ENCODE measurements around the gene UBA3. TPM values are rescaled to one million over a fixed set of nuclear protein-coding genes. Genes with fewer than 3 reads are reported as not detected.
A peak's percentile ranks its signal among the peaks of the same experiment; 100 is the strongest.

The UBA3 gene
- total RNA-seq, 1 experiment from 2014 or later: 45.6 TPM

DNA sequence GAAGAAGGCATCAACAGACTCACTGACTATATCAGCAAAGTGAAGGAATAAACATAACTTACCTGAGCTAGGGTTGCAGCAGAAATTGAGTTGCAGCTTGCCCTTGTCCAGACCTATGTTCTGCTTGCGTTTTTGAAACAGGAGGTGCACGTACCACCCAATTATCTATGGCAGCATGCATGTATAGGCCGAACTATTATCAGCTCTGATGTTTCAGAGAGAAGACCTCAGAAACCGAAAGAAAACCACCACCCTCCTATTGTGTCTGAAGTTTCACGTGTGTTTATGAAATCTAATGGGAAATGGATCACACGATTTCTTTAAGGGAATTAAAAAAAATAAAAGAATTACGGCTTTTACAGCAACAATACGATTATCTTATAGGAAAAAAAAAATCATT is 24.4 kb upstream of the UBA3 start:
- CTCF ChIA-PET: no interaction called here
- H3K4me3 ChIP-seq (replicated peaks in 1 of 2; ENCODE audit: low read depth in 1 of 2, low read length in 2 of 2): no peak overlapping the region
- RAD21 ChIA-PET (ENCODE audit: low non-redundant PET in 1 of 2, low total read pairs in 2 of 2, uncharacterized antibody in 2 of 2, unreplicated experiment in 2 of 2): no interaction called here
- H3K9me2 ChIP-seq (ENCODE audit: insufficient read depth): no peaks in the 10 kb centered on the region
- H4K20me1 ChIP-seq (ENCODE audit: insufficient read depth): no peaks in the 10 kb centered on the region
- H3K27me3 ChIP-seq (ENCODE audit: insufficient read depth, low read length): no peaks in the 10 kb centered on the region
- POLR2A ChIA-PET: no interaction called here
- no peak overlapping the region for H2AFZ ChIP-seq (ENCODE audit: low read depth, low read length, poor library complexity, severe bottlenecking)
- TSS peak; percentile 34 for BruUV-seq (replicated peaks)
- TF ChIP-seq POLR2AphosphoS5 (IDR thresholded peaks at IDR 0.05; ENCODE audit: low read depth, low read length) (no peak), CEBPB (IDR thresholded peaks at IDR 0.05; ENCODE audit: low read depth) (no peak), JUND (IDR thresholded peaks at IDR 0.05) (no peak), EZH2 (IDR thresholded peaks at IDR 0.05) (no peak), SIN3A (IDR thresholded peaks at IDR 0.05; ENCODE audit: low read depth) (no peak), FOSL1 (IDR thresholded peaks at IDR 0.05; ENCODE audit: low read depth) (no peak), POLR2A (IDR thresholded peaks at IDR 0.05; ENCODE audit: borderline replicate concordance, extremely low read depth, insufficient read depth, insufficient read length) (no peak), RAD21 (IDR thresholded peaks at IDR 0.05; ENCODE audit: low read depth) (no peak), YY1 (IDR thresholded peaks at IDR 0.05; ENCODE audit: extremely low read depth, insufficient replicate concordance, low read depth, low read length) (no peak), ZNF274 (IDR thresholded peaks at IDR 0.05; ENCODE audit: low read depth, low read length) (no peak), CBX3 (IDR thresholded peaks at IDR 0.05; ENCODE audit: low read depth) (no peak), ZFX (IDR thresholded peaks at IDR 0.05) (no peak), EGR1 (IDR thresholded peaks at IDR 0.05; ENCODE audit: low read depth) (no peak), TCF7L2 (IDR thresholded peaks at IDR 0.05; ENCODE audit: borderline replicate concordance, extremely low read depth, insufficient read depth, insufficient read length) (no peak)
- TF ChIP-seq, protein P1, sequence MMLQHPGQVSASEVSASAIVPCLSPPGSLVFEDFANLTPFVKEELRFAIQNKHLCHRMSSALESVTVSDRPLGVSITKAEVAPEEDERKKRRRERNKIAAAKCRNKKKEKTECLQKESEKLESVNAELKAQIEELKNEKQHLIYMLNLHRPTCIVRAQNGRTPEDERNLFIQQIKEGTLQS (IDR thresholded peaks at IDR 0.05): no peak
- TF ChIP-seq, protein P2, sequence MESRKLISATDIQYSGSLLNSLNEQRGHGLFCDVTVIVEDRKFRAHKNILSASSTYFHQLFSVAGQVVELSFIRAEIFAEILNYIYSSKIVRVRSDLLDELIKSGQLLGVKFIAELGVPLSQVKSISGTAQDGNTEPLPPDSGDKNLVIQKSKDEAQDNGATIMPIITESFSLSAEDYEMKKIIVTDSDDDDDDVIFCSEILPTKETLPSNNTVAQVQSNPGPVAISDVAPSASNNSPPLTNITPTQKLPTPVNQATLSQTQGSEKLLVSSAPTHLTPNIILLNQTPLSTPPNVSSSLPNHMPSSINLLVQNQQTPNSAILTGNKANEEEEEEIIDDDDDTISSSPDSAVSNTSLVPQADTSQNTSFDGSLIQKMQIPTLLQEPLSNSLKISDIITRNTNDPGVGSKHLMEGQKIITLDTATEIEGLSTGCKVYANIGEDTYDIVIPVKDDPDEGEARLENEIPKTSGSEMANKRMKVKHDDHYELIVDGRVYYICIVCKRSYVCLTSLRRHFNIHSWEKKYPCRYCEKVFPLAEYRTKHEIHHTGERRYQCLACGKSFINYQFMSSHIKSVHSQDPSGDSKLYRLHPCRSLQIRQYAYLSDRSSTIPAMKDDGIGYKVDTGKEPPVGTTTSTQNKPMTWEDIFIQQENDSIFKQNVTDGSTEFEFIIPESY (IDR thresholded peaks at IDR 0.05; ENCODE audit: extremely low read depth, insufficient replicate concordance, low read length): no peak
- TF ChIP-seq, protein P3, sequence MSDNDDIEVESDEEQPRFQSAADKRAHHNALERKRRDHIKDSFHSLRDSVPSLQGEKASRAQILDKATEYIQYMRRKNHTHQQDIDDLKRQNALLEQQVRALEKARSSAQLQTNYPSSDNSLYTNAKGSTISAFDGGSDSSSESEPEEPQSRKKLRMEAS (IDR thresholded peaks at IDR 0.05): no peak
- no peak overlapping the region for H3K27ac ChIP-seq (ENCODE audit: low read depth, low read length)
- H3K4me1 ChIP-seq (ENCODE audit: control insufficient read depth in 1 of 2, insufficient read depth in 2 of 2, low read length in 2 of 2): no peaks in the 10 kb centered on the region
- DNase-seq (ENCODE audit: low read depth, low spot score): no peak
- no peak overlapping the region for H3K9ac ChIP-seq (ENCODE audit: low read length)
- H3K79me2 ChIP-seq (ENCODE audit: insufficient read depth, low read length): no peaks in the 10 kb centered on the region
- H3K36me3 ChIP-seq (ENCODE audit: control insufficient read depth in 1 of 2, insufficient read depth in 2 of 2, low read length in 2 of 2): no peaks in the 10 kb centered on the region; a peak in 2 of 4 replicates
- no peaks in the 10 kb centered on the region for H3K9me3 ChIP-seq (ENCODE audit: control insufficient read depth in 1 of 2, insufficient read depth in 1 of 2, low read depth in 1 of 2, low read length in 2 of 2)
- intact Hi-C loops (cut with micrococcal nuclease): no loop called here
- ATAC-seq: no peak
- no peak overlapping the region for H3K4me2 ChIP-seq (ENCODE audit: low read length)

All from HCT116 (cell line).